IPS-NIHi11 (cell line): Measurements from ENCODE around the gene C17orf100.
"Not testable (repeated sequence)": the region's sequence is repeated elsewhere in the genome, so short reads cannot be mapped to it uniquely, and the experiment has no call there.

ENCODE experiments used
- DNase-seq: peaks from one replicate; pipeline ENCODE4 v3.0.0; 2012; ENCODE audit warnings: mixed read lengths, low spot score

Gene C17orf100

DNA sequence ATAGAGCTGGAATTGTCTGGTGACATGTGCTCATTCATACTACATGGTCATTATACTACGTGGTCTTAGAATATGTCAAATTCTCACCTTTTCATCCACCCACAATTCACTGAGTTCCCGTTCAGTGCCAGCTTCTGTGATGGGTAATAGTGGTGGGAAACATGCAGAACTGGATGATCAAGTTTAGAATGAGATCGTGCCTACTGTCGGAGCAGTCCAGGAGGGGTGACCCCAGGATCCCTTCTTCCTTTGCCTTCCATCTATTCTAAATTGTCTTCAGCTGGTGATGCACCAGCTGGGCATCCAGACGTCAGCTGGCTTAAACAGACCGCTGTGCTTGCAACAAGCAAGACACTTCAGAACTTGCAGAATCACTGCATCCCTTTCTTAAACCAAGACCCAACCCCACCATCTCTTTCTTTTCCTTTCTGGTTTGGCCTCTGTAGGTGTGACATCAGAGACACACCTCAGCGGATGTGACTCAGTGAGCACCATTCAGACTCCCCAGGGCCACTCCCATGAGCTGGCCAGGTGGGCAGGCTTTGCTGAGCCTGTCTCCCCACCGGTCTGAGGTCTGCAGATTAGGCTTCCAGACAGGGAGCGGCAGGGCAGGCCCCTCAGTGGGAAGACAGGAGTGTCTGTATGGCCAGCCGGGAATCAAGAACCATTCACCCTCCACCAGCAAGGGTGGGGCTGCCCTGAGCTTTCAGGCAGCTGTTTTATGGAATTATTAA lies 18.1 kb downstream of the C17orf100 start:
- DNase-seq, result no peak

DNA sequence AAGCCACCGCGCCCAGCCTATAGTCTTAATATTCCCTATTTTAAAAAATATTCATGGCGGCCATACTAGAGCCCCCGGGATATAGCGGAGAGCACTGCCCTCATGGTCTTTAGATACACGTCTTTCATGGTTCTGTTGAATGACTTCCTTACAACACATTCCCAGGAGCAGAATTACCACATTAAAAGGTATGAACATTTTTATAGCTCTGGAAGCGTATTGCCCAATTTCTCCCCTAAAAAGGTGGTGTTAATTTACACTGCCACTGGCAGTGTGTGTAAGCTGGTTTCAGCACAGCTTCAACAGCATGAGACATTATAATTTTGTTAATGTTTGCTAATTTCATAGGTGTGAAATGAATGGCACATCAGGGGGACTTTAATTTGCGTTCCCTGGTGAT lies 19.0 kb downstream of the C17orf100 start:
- no peak for DNase-seq

DNA sequence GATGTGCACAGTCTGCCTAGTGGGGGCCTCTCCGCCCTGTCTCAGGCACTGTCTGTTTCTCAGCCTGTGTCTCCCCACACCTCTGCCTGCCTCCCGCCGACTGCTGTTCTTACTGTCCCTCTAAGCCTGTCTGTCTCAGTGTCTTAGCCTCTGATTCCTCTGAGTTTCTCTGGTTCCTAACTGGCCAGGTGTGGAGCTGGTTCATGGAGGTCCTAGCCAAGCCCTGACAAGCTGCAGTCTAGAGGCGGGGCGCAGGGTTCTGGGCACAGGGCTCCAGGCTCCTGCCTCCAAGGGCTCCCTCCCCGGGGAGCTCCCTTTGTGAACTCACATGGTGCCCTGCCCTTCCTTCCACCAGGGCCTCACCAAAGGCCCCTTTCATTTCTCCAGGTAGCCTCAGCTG lies 19.4 kb downstream of the C17orf100 start:
- DNase-seq, result no peak

DNA sequence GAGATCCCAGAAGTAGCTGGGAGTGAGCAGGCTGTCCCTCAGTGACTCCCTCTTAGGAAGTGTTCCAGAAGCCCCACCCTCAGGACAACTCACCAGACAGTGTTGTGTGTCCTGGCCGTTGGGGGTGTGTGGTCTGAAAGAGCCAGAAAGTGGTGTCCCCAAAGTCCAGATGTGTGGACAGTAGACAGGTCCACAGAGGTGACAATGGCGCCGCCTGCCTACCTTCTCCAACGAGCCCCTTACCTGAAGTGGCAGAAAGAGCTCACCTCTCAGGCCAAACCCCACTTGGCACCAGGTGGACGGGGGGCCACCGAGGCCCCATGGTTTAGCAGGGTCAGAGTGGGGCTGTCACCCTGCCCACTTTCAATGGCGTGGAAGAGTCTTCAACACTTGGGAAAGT lies 19.9 kb downstream of the C17orf100 start:
- no peak for DNase-seq

DNA sequence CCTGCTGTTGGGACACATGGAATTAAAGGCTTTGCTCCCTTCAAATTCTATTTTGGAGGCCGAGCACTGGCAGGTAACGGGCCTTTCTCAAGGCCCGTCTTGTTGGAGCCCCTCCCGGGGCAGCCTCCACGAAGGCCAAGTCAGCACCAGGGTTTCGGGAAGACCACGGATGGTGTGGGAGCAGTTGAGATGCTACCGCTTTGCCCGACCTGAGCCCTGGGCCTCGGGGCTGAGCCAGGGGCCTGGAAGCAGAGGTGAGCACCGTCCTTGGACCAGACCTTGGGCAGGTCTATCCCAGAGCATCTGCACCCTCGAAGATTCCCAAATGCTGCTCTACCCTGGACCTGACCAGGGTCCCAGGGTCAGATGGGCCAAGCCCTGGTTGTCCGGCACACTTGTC lies 23.0 kb downstream of the C17orf100 start:
- DNase-seq, result no peak

DNA sequence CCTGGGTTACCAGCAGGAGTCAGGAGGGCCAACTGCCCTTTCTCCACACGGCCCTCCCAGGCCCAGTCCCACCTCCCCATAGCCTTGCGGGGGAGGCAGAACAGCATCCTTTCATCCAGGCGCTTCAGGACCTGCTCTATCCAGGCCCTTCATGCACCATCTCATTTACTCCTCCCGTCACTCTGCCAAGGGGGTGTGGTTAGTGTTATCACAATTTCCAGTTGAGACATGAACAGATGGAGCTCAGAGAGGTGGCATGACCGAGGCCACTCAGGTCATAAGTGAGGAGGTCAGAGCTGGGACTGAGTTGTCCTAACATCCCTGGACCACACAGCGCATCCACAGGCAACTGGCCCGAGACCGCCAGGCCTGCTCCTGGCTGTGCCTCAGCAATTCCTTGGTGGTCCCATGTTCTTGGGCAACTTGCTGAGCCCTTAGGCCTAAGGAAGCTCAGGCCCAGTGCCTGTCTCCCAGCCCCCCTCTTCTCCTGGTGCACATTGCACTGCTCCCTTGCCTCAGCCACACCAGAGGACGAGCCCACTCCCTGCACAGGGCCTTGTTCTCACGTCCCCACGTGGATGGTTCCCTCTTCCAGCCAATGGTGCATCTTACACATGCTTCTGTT lies 23.8 kb downstream of the C17orf100 start:
- DNase-seq, result no peak

DNA sequence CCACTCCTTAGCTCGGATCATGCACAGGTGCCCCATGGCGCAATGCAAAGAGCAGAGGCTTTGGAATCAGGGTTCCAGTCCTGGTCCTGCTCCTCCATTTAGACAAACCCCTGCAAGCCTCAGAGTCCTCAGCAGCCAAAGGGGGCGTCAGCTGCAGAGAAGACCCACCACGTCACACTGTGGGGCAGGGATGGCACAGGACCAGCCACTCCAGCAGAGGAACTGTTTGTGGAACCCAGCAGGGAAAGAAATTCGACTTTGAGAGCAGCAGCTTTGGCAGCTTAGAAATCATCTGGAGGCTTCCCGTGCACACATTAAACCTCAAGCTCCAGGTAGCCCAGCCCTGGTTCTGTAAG lies 25.2 kb downstream of the C17orf100 start:
- no peak for DNase-seq

DNA sequence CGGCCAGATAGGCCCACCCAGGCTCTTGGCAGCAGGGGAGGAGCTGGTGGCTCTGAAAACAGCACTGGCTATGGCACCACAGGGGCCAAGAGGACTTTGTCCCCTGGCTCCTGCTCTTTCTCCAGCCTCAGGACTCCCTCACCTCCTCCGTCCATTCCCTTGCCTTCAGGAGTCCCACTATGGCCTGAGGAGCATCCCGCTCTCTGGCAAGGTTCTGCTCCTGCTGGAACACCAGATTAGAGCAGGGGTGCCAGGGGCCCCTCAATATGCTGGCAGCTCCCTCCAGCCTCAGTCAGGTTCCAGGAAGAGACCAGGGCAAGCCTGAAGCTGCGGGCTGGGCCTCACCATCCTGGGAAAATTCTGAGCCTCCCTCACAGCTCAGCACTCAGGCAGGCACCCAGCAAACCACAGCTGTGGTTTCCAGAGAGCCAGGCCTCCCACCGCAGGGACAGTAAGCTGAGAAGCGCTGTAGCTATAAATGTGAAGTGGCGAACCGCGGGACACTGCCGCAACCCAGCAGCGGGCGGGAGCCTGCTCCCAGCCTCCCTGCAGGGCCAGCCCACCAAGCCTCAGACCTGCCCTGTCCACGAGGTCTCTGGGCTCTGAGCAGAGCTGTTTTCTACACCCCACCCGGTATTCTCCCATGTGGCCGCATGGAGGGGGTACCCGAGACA lies 25.7 kb downstream of the C17orf100 start:
- no peak for DNase-seq

DNA sequence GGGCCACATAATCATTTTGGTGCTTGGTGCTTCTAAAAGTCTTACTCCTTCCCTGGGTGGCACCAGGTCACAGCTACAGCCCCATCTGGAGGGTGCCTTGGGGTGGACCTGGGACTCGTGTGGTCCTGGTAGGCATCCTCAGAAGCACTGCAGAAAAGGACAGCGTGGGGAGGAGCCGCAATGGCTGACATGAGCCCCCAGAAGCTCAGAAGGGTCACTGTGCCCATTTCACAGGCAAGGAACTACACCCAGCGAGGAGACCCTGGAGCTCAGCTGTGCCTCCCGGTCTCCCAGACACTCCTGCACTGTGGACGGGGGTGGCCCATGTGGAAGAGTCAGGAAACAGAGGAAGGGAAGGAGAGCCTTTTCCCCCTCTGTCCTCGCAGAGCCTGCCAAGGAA lies 26.4 kb downstream of the C17orf100 start:
- no peak for DNase-seq

DNA sequence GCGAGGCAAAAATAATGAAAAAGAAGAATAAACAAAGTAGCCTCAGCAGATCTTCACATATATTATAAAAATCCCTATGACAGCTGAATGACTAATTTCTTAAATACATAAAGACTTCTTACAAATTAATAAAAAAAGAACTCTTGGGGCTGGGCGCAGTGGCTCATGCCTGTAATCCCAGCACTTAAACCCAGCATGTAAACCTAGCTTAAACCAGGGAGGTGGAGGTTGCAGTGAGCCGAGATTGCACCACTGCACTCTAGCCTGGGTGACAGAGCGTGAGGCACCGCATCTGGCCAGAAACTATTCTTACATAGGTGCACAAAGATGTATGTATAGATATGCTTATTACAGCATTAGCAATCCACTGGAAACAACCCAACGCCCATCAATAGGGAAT lies 27.7 kb downstream of the C17orf100 start:
- DNase-seq, result no peak

DNA sequence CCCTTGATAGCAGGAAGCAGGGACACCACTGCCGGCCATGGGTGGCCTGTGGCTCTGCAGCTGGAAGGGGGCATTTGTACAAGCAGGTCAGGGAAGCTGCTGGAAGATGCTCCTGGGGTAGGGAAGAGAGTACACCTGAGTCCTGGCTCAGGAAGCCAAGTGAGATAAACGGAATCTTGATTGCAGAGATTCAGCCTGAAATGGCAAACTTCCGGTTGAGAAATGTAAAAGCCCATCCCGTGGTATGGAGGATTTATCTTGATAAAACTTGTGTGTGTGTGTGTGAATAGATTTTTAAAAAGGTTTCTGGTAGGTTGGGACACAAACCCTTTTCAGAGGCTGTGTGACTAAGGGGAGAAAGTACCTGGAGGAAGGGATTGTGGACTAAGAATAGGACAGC lies 29.6 kb downstream of the C17orf100 start:
- no peak for DNase-seq

DNA sequence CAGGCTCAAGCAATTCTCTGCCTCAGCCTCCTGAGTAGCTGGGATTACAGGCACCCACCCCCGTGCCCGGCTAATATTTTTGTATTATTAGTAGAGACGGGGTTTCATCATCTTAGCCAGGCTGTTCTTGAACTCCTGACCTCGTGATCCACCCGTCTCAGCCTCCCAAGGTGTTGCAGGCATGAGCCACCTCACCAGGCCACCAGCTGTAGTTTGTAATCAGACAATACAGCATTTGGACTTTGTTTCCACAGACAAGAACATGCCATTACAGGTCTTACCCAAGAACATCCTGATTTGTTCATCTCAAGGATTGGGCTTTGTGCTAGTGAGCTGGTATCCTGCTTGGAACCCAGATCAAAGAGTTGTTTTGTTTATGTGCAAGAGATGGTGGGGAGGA lies 30.1 kb downstream of the C17orf100 start:
- no peak for DNase-seq

DNA sequence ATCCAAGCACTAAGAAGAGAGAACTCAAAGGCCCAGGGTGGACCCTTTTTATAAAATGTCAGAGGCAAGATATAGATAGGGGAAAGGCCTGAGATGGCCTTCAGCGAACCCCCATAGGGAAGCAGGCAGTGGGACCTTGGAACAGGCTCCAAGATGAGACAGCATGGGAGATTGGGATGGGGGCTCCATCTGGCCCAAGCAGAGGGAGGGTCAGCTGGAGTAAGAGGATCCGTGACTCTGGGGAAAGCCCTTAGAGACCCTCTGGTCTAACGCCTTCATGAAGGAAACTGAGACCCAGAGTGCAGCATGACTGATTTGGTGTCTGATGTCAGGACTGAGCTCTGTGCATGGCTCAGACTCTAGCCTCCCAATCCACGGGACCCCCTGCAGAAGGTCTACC lies 30.8 kb downstream of the C17orf100 start:
- DNase-seq, result no peak

DNA sequence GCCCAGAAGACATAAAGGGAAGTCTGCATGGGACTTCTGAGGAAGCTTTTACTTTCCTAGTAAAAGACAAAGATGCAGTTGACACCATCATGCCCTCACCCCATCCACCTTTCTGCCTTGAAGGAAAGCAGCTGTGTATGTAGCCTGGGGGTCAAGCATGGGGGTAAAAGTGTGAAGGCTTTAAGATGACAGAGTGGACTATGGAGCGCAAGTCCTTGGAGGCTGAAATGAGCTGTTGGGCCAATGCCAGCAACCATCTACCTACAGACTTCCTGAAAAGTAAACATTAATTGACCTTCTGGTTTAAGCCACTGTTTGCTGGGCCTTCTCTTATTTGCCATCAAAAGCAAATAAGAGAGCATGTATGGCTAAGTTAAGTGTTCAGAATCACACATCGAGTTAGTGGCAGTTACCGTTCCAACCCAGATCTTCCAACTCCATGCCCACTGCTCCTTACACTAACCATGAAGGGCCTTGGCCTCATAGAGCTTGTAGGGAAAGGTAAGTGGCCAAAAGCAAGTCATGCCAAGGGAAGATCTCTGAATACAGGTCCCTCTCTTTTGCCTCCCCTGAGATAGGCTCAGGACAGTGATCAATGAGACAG lies 31.6 kb downstream of the C17orf100 start:
- no peak for DNase-seq

DNA sequence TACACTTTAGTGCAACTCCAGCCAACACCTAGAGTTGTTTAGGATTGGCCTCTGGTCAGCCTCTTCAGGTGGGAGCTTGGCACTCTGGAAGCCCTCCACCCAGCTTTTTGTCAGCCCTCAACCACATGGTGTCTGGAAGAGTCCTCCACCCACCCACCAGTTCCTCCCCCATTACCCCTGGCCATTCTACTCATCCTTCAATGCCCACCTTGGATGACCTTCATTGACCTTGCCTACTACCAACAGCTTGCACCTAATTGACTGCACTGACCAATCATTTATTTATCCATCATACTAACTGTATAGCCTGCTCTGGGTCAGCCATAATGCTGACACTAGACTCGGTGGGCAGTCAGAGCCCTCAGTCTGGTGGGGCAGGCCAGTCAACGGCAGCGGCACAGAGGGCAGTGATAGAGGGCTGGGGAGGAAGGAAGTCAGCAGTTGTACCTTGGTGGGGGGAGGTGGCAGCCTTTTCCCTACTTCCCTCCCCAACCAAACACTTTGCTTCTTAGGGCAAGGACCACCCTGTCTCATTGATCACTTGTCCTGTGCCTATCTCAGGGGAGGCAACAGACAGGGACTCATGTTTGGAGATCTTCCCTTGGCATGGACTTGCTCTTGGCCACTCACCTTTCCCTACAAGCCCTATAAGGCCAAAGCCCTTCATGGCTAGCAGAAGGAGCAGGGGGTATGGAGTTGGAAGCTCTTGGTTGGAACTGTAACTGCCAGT lies 32.3 kb downstream of the C17orf100 start:
- no peak for DNase-seq

DNA sequence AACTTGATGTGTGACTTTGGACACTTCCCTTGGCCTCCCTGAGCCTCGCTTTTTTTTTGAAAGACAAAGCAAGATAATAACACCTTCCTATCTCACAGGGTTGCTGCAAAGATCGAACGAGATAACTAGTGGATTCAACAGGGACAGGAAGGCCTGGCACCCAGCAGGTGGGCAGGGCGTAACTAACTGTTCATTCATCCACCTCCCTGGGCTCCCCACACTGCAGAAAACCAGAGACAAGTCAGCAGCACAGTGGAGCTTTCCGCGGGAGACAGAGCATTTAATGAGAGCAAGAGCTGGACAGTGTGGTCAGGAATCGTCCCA lies 32.9 kb downstream of the C17orf100 start:
- no peak for DNase-seq

DNA sequence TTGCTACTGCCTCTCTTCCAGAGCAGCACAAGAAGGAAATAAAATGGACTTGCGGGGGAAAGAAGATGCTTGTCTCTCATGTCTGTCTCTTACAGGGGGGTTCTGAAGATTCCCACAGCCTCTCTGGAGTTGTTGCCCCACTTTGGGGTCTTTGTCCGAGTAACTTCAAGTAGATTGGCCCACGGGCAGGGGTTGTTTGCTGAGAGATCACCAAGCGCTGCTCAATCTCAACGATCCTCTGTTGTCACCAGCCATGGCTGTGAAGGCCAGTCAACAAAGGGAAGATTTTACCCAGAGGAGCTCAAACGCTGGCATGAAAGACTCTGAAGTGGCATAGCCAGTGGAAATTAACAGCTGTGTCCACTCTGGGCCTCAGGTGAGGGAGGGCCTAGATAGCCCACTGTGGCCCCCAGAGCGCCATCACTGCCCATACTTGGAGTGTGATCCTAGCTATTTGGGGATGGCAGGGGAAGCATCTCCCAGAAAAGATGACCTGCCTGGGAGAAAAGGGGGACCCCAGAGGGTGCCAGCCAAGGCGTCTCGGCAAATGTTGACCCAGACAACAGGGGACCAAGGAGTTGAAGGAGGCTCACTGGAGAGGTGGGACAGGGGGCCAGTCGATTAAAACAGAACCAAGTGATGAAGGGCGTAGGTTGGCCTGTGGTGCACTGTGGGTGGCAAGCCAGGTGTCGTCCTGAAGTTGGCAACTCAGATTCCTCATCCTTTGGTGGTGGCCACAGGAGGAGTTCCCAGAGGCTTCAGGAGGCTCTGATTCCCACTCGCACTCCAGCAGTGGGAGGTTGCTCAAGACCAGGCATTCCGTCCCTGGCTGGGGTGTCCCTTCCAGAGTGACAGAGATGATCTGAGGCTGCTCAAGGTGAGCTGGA lies 33.6 kb downstream of the C17orf100 start:
- no peak for DNase-seq

DNA sequence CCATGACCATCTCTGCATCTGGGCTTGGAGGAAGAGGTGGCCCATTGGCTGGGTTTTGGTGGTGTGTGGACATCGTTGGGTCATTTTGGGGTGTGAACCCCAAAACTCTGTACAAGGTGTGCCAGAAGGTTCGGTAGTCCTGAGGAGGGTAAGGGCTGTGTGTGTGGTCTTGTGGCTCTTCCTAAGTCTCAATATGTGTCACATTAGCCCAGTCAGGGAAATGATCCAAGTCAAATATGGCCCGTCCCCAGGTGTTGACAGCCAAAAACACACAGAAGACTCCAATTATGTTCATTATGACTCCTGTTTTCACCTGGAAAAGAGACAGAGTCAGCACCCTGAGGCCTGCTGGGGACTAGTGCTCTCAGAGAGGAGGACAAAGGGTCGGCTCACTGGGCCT lies 34.5 kb downstream of the C17orf100 start:
- no peak for DNase-seq

DNA sequence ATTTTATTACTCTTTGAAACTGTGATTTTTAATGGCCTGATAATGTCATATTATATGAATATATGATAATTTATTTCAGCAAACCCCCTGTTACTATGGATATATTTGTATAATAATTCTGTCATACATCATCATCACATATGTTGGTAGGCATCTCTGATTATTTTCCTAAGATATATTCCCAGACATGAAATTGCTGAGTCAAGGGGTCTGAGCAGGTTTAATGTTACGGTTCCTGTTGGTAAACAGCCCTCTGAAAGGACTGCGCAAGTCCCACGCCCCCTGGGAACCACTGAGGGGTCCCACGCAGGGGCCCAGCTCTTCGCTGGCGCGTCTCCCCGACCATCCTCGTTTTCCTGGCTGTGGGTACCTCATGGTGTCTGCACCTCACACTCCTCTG lies 37.4 kb downstream of the C17orf100 start:
- no peak for DNase-seq

DNA sequence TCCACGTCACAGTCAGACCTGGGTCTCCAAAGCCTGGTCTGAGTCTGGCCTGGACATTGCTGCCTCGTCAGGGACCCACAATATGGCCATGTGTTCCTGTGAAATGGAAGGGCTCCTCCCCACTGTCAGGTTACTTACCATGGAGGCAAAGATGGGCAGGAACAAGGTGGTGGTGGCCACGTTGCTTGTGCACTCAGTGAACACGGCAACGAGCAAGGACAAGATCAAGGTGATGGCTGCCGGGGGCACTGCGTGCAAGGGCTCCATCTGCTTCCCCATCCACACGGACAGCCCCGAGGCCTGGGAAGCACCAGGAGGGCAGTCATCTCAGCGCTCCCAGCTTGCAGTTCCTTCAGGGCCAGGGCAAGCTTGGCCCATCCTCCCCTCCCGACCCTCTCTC lies 39.1 kb downstream of the C17orf100 start:
- no peak for DNase-seq

DNA sequence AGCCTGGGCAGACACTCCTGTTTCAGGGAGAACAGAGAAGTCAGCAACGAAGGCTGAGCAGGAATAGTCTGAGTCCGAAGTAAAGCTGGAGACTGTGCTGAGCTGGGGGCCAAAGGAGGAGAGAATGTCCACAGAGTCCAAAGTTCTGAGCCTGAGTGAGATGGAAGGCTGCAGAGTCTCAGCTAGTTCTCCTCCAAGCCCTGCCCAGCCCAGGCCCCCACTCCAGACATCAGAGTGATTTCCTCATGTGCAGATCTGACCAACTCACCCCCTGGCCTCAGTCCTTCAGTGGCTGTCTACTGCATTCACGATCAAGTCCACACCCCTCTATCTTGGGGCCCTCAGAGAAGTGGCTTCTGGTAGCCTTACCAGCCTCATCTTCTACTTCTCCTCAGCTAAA lies 40.0 kb downstream of the C17orf100 start:
- DNase-seq, result no peak

DNA sequence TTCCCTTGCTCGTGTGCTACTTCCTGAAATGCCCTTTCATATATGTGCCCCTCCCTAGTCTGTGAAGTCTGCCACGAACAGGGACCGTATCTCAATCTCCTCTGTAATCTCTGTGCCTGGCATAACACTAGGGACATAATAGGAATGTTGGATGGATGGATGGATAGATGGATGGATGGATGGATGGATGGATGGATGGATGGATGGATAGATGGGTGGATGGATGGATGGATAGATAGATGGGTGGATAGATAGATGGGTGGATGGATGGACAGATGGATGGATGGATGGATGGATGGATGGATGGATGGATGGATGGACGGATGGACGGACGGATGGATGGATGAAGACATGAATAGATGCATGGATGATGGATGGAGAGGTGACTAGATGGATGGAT lies 40.4 kb downstream of the C17orf100 start:
- DNase-seq, result not testable (repeated sequence)
